T-cell (primary cell): ENCODE data around the gene RIPOR3. TPM values are rescaled to one million over a fixed set of nuclear protein-coding genes. Genes with fewer than 3 reads are reported as not detected.
"Not testable (repeated sequence)": the region's sequence is repeated elsewhere in the genome, so short reads cannot be mapped to it uniquely, and the experiment has no call there.

Source experiments
- ATAC-seq, 4 experiments: fragments of 200-7000 bp in 3 of 4; fragments of 150-1000 bp in 1 of 4; cut with Tn5 transposase; replicated peaks in 1 of 4; 1 replicate in 3 of 4; 2 replicates in 1 of 4; pipeline ENCODE4 v1.10.0; 2021; ENCODE audit warnings: moderate library complexity in 3 of 4, mild to moderate bottlenecking in 2 of 4, moderate number of reproducible peaks in 1 of 4
- CTCF ChIA-PET, 2 donors: fragments of 300-600 bp; sonication (Branson Sonifier 250); formaldehyde crosslinking; loops; one replicate each; lab custom pipeline; 2022; ENCODE audit warnings: antibody characterized with exemption in 2 of 2; lab: Charles Lee
- POLR2A ChIA-PET, 2 donors: fragments of 300-600 bp; sonication (Branson Sonifier 250); formaldehyde crosslinking; loops; one replicate each; lab custom pipeline; 2022; ENCODE audit warnings: antibody characterized with exemption in 2 of 2; lab: Charles Lee
- DNase-seq, 35 experiments: peaks; one replicate each; pipeline versions ENCODE4 v3.0.0 to v3.0.0-alpha.2; 2013 to 2023
- H3K27ac ChIP-seq: one replicate; pipeline ENCODE4 v1.5.1; 2013; ENCODE audit warnings: low read length
- H3K27me3 ChIP-seq, 2 experiments: replicated peaks in 1 of 2; 1 replicate in 1 of 2; 2 replicates in 1 of 2; pipeline versions ENCODE4 v1.6.1 to v1.7.0; 2013; ENCODE audit warnings: low read length in 1 of 2, mixed read lengths in 1 of 2; ENCODE audit not compliant: control insufficient read depth in 2 of 2, insufficient read depth in 2 of 2; ENCODE audit errors: extremely low read depth in 1 of 2
- H3K36me3 ChIP-seq, 2 donors: 1 replicate in 1 of 2; 2 replicates in 1 of 2; pipeline versions ENCODE4 v1.6.1 to v1.7.0; 2013; ENCODE audit warnings: low read length in 1 of 2; ENCODE audit not compliant: control insufficient read depth in 2 of 2, insufficient read depth in 1 of 2; ENCODE audit errors: extremely low read depth in 1 of 2
- H3K4me1 ChIP-seq, 2 experiments: 1 replicate in 1 of 2; 2 replicates in 1 of 2; pipeline versions ENCODE4 v1.6.1 to v1.7.0; 2013; ENCODE audit warnings: low read length in 2 of 2, mixed read lengths in 1 of 2; ENCODE audit not compliant: insufficient read depth in 2 of 2, control insufficient read depth in 1 of 2; ENCODE audit errors: extremely low read depth in 1 of 2
- H3K4me3 ChIP-seq, 2 donors: 1 replicate in 1 of 2; 2 replicates in 1 of 2; pipeline versions ENCODE4 v1.5.1 to v1.7.0; 2013; ENCODE audit warnings: mild to moderate bottlenecking in 2 of 2, low read length in 1 of 2, moderate library complexity in 1 of 2; ENCODE audit not compliant: control insufficient read depth in 1 of 2; ENCODE audit errors: extremely low read depth in 1 of 2
- H3K9me3 ChIP-seq: 2 replicates; pipeline ENCODE4 v1.7.0; 2013
- H3K27ac Mint-ChIP-seq, 2 donors: one replicate each; pipeline ENCODE4 v1.8.0; 2020 to 2021; ENCODE audit warnings: mild to moderate bottlenecking in 2 of 2, mixed read lengths in 2 of 2
- H3K27me3 Mint-ChIP-seq, 2 donors: one replicate each; pipeline ENCODE4 v1.8.0; 2021 to 2022; ENCODE audit warnings: mixed read lengths in 2 of 2
- H3K36me3 Mint-ChIP-seq: one replicate; pipeline ENCODE4 v1.8.0; 2021; ENCODE audit warnings: mixed read lengths
- H3K4me1 Mint-ChIP-seq, 3 donors: one replicate each; pipeline ENCODE4 v1.8.0; 2020 to 2022; ENCODE audit warnings: mixed read lengths in 3 of 3, mild to moderate bottlenecking in 1 of 3
- H3K4me3 Mint-ChIP-seq, 3 donors: one replicate each; pipeline ENCODE4 v1.8.0; 2020 to 2022; ENCODE audit warnings: mild to moderate bottlenecking in 3 of 3, mixed read lengths in 3 of 3, moderate library complexity in 3 of 3
- H3K9me3 Mint-ChIP-seq, 3 donors: one replicate each; pipeline ENCODE4 v1.8.0; 2020 to 2022; ENCODE audit warnings: mixed read lengths in 3 of 3
- WGBS: methylation state at CpG from one replicate; pipeline ENCODE4 v1.1.5; 2013; ENCODE audit warnings: missing lambda C conversion rate; ENCODE audit not compliant: insufficient coverage; 5-methylcytosine and 5-hydroxymethylcytosine counted together
- total RNA-seq, 35 experiments: library from RNA in 6 of 35; stranded (reverse) in 6 of 35; fragments of 120-200 nt in 1 of 35; gene quantifications; one replicate each; pipeline versions ENCODE4 v1.2.1 to v1.2.4 and lab custom pipeline; 2013 to 2026

RIPOR3 gene
- total RNA-seq, 5 donors from 2014 or later (not counting 1 experiment from before 2014, with no cell fraction given): 0.25 to 0.88 (median 0.42) TPM

GRCh38 chr20:50638015-50638847 is 53.1 kb downstream of the RIPOR3 start:
- H3K27ac ChIP-seq, H3K9me3 Mint-ChIP-seq, H3K36me3 ChIP-seq, POLR2A ChIA-PET, H3K9me3 ChIP-seq, H3K27me3 Mint-ChIP-seq, ATAC-seq, DNase-seq, H3K4me1 ChIP-seq, H3K27ac Mint-ChIP-seq, H3K4me1 Mint-ChIP-seq, H3K4me3 Mint-ChIP-seq, H3K4me3 ChIP-seq, H3K36me3 Mint-ChIP-seq: not testable (repeated sequence)
- WGBS: 89% methylated on average over 6 of the region's 15 CpGs
- H3K27me3 ChIP-seq: peaks cover 0 to 16% of the 10 kb centered on the region in 2 experiments
- CTCF ChIA-PET: interaction anchor here in 1 of 2 donors (0.7 kb wide), 1 partner anchor 117 kb away, joined by 3 read pairs; no protein-coding TSS in a partner anchor

- Mint-ChIP-seq H3K4me3 (no peak overlapping the region), H3K27me3 (peaks cover 0 to 1% of the 10 kb centered on the region in 2 donors), H3K9me3 (no peaks in the 10 kb centered on the region), H3K36me3 (no peaks in the 10 kb centered on the region), H3K4me1 (peaks cover 0 to 6% (median 0%) of the 10 kb centered on the region in 3 donors), H3K27ac (no peak overlapping the region)
- H3K27ac ChIP-seq: no peak overlapping the region
- CTCF ChIA-PET: no interaction called here
- ATAC-seq (no peak), DNase-seq (no peak)
- no peak overlapping the region for H3K4me3 ChIP-seq
- 81% methylated on average over 17 of the region's 22 CpGs for whole genome bisulfite sequencing
- H3K36me3 ChIP-seq: no peaks in the 10 kb centered on the region
- peaks cover 0 to 17% of the 10 kb centered on the region in 2 experiments for H3K27me3 ChIP-seq
- POLR2A ChIA-PET: interaction anchor here in 1 of 2 donors (0.6 kb wide), 1 partner anchor 964 kb away, joined by 4 read pairs; no protein-coding TSS in a partner anchor
- no peaks in the 10 kb centered on the region for H3K9me3 ChIP-seq
- H3K4me1 ChIP-seq: no peaks in the 10 kb centered on the region
Measured at GRCh38 chr20:50636601-50637540, 54.5 kb downstream of the RIPOR3 start.

GRCh38 chr20:50635676-50636600 is 55.4 kb downstream of the RIPOR3 start:
- H3K27ac ChIP-seq: no peak overlapping the region
- peaks cover 0 to 14% of the 10 kb centered on the region in 2 experiments for H3K27me3 ChIP-seq
- Mint-ChIP-seq H3K36me3 (no peaks in the 10 kb centered on the region), H3K27ac (no peak overlapping the region), H3K4me1 (peaks cover 0 to 6% (median 0%) of the 10 kb centered on the region in 3 donors), H3K27me3 (peaks cover 0 to 1% of the 10 kb centered on the region in 2 donors), H3K4me3 (no peak overlapping the region), H3K9me3 (no peaks in the 10 kb centered on the region)
- 60% methylated on average over 12 of the region's 21 CpGs for WGBS
- H3K9me3 ChIP-seq: no peaks in the 10 kb centered on the region
- ATAC-seq: peak in 2 of 4 experiments; percentile 37 to 52
- POLR2A ChIA-PET: interaction anchor here in 1 of 2 donors (0.6 kb wide), 1 partner anchor 965 kb away, joined by 4 read pairs; no protein-coding TSS in a partner anchor
- peak in 32 of 35 experiments; percentile 2 to 60 (median 34) for DNase-seq
- H3K4me1 ChIP-seq: no peaks in the 10 kb centered on the region
- CTCF ChIA-PET: interaction anchor here in 1 of 2 donors (0.6 kb wide), 1 partner anchor 110 kb away, joined by 6 read pairs; no protein-coding TSS in a partner anchor
- no peaks in the 10 kb centered on the region for H3K36me3 ChIP-seq
- H3K4me3 ChIP-seq: no peak overlapping the region

GRCh38 chr20:50635014-50635557 is 56.3 kb downstream of the RIPOR3 start:
- Histone ChIP-seq H3K27me3 (peaks cover 0 to 18% of the 10 kb centered on the region in 2 experiments), H3K36me3 (no peaks in the 10 kb centered on the region), H3K4me1 (no peaks in the 10 kb centered on the region), H3K27ac (no peak overlapping the region), H3K4me3 (no peak overlapping the region), H3K9me3 (no peaks in the 10 kb centered on the region)
- POLR2A ChIA-PET: no interaction called here
- Mint-ChIP-seq H3K27ac (no peak overlapping the region), H3K4me1 (peaks cover 0 to 6% (median 0%) of the 10 kb centered on the region in 3 donors), H3K27me3 (peaks cover 0 to 1% of the 10 kb centered on the region in 2 donors), H3K36me3 (no peaks in the 10 kb centered on the region), H3K4me3 (no peak overlapping the region), H3K9me3 (no peaks in the 10 kb centered on the region)
- CTCF ChIA-PET: interaction anchor here (0.6 to 0.7 kb wide), 2 partner anchors 111 to 269 kb away, joined by 3 to 6 read pairs; no protein-coding TSS in a partner anchor
- ATAC-seq: no peak
- 80% methylated on average over 1 of the region's 10 CpGs for WGBS
- DNase-seq: no peak

GRCh38 chr20:50634191-50634590 is 57.2 kb downstream of the RIPOR3 start:
- WGBS: 86% methylated on average over 6 of the region's 6 CpGs
- CTCF ChIA-PET: no interaction called here
- no peaks in the 10 kb centered on the region for H3K36me3 Mint-ChIP-seq

More at GRCh38 chr20:50634191-50634590, 57.2 kb downstream of the RIPOR3 start:
- POLR2A ChIA-PET: no interaction called here
- no peak overlapping the region for H3K27ac Mint-ChIP-seq
- Histone ChIP-seq H3K9me3 (no peaks in the 10 kb centered on the region), H3K36me3 (no peaks in the 10 kb centered on the region), H3K27ac (no peak overlapping the region), H3K27me3 (peaks cover 0 to 18% of the 10 kb centered on the region in 2 experiments), H3K4me1 (no peaks in the 10 kb centered on the region), H3K4me3 (no peak overlapping the region)
- no peak overlapping the region for H3K4me3 Mint-ChIP-seq
- no peak for DNase-seq
- no peak for ATAC-seq
- H3K4me1 Mint-ChIP-seq: peaks cover 0 to 6% (median 0%) of the 10 kb centered on the region in 3 donors
- no peaks in the 10 kb centered on the region for H3K9me3 Mint-ChIP-seq
- peaks cover 0 to 1% of the 10 kb centered on the region in 2 donors for H3K27me3 Mint-ChIP-seq
